WTC11 (cell line): ENCODE data around the gene C1QL2.

ENCODE experiments used
- CREB1 ChIP-seq: sonication (generic); formaldehyde crosslinking; IDR thresholded peaks from 2 replicates; pipeline ENCODE4 v1.8.0; 2023; ENCODE audit warnings: mild to moderate bottlenecking, missing genetic modification reagents
- NFYB ChIP-seq: sonication (generic); formaldehyde crosslinking; conservative IDR thresholded peaks from 2 replicates; pipeline ENCODE4 v1.8.0; 2022; ENCODE audit warnings: low read depth, missing genetic modification reagents
- NR3C1 ChIP-seq: sonication (generic); formaldehyde crosslinking; conservative IDR thresholded peaks from 2 replicates; pipeline ENCODE4 v1.8.1; 2023; ENCODE audit warnings: low read depth, mild to moderate bottlenecking, missing genetic modification reagents
- SP1 ChIP-seq: sonication (generic); formaldehyde crosslinking; conservative IDR thresholded peaks from 2 replicates; pipeline ENCODE4 v1.8.1; 2022; ENCODE audit warnings: missing genetic modification reagents
- ZNF138 ChIP-seq: sonication (generic); formaldehyde crosslinking; conservative IDR thresholded peaks from 2 replicates; pipeline ENCODE4 v1.8.1; 2022; ENCODE audit warnings: mild to moderate bottlenecking, moderate library complexity, missing genetic modification reagents
- ZNF263 ChIP-seq: sonication (generic); formaldehyde crosslinking; IDR thresholded peaks from 2 replicates; pipeline ENCODE4 v1.8.1; 2022; ENCODE audit warnings: low read depth, mild to moderate bottlenecking, moderate library complexity, missing genetic modification reagents
- TF ChIP-seq, protein P1 (sequence below): fragments of 200-600 bp; IDR thresholded peaks from 2 replicates; pipeline ENCODE4 v1.8.0; 2022; ENCODE audit warnings: antibody characterized with exemption
- TF ChIP-seq, protein P2 (sequence below): fragments of 250-450 bp; sonication (Bioruptor Pico); IDR thresholded peaks from 2 replicates; pipeline ENCODE4 v1.9.0; 2021; ENCODE audit warnings: mild to moderate bottlenecking
- TF ChIP-seq, protein P3 (sequence below): sonication (generic); formaldehyde crosslinking; IDR thresholded peaks from 2 replicates; pipeline ENCODE4 v1.8.1; 2022; ENCODE audit warnings: low read depth, mild to moderate bottlenecking, moderate library complexity, missing genetic modification reagents, borderline replicate concordance
- TF ChIP-seq, protein P4 (sequence below): sonication (generic); formaldehyde crosslinking; IDR thresholded peaks from 2 replicates; pipeline ENCODE4 v1.8.1; 2023; ENCODE audit warnings: mild to moderate bottlenecking, missing genetic modification reagents, moderate library complexity
- TF ChIP-seq, protein P5 (sequence below): sonication (generic); formaldehyde crosslinking; conservative IDR thresholded peaks from 2 replicates; pipeline ENCODE4 v1.8.1; 2022; ENCODE audit warnings: mild to moderate bottlenecking, missing genetic modification reagents
- TF ChIP-seq, protein P6 (sequence below): sonication (generic); formaldehyde crosslinking; IDR thresholded peaks from 2 replicates; pipeline ENCODE4 v1.8.1; 2022; ENCODE audit warnings: mild to moderate bottlenecking, moderate library complexity, missing genetic modification reagents

DNA sequence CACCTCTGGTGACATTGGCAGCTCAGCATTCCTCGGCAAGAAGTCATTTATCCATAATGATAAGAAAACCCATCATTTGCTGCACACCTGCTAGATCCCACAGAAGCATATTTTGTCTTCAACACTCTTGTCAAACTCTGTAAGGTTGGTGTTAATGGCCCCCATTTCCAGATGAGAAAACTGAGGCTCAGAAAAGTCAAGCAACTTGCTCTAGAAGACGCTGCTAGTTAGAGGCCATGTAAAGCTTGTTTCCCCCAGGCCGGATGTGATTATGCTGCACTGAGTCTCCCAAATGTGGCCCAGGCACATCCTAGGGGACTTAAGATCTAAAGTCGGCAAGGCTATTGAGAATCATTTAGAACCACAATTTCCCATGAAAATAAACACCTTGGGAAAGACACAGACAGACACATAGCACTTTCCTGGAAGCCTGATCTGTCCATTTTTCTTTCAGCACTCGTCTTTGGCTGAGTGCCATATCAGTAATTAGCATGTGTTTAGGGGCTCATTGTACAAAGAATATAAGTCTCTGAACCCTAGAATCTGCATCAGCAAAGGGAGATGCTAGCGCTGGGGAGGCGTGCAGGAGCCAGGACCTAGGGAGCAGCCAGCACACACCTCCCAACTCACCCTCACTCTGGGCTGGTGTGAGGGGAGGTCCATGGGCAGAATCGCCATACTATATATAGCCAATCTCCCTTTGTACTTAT is 39.3 kb downstream of the C1QL2 start:
- TF ChIP-seq, protein P1, sequence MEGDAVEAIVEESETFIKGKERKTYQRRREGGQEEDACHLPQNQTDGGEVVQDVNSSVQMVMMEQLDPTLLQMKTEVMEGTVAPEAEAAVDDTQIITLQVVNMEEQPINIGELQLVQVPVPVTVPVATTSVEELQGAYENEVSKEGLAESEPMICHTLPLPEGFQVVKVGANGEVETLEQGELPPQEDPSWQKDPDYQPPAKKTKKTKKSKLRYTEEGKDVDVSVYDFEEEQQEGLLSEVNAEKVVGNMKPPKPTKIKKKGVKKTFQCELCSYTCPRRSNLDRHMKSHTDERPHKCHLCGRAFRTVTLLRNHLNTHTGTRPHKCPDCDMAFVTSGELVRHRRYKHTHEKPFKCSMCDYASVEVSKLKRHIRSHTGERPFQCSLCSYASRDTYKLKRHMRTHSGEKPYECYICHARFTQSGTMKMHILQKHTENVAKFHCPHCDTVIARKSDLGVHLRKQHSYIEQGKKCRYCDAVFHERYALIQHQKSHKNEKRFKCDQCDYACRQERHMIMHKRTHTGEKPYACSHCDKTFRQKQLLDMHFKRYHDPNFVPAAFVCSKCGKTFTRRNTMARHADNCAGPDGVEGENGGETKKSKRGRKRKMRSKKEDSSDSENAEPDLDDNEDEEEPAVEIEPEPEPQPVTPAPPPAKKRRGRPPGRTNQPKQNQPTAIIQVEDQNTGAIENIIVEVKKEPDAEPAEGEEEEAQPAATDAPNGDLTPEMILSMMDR, result no peak
- TF ChIP-seq ZNF138 (no peak), NR3C1 (CRISPR knock-in tag) (no peak), ZNF263 (no peak), NFYB (CRISPR knock-in tag) (no peak), SP1 (CRISPR knock-in tag) (no peak), CREB1 (CRISPR knock-in tag) (no peak)
- TF ChIP-seq, protein P2, sequence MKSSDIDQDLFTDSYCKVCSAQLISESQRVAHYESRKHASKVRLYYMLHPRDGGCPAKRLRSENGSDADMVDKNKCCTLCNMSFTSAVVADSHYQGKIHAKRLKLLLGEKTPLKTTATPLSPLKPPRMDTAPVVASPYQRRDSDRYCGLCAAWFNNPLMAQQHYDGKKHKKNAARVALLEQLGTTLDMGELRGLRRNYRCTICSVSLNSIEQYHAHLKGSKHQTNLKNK (CRISPR knock-in tag), result no peak
- TF ChIP-seq, protein P3, sequence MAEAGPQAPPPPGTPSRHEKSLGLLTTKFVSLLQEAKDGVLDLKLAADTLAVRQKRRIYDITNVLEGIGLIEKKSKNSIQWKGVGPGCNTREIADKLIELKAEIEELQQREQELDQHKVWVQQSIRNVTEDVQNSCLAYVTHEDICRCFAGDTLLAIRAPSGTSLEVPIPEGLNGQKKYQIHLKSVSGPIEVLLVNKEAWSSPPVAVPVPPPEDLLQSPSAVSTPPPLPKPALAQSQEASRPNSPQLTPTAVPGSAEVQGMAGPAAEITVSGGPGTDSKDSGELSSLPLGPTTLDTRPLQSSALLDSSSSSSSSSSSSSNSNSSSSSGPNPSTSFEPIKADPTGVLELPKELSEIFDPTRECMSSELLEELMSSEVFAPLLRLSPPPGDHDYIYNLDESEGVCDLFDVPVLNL (CRISPR knock-in tag), result no peak
- TF ChIP-seq, protein P4, sequence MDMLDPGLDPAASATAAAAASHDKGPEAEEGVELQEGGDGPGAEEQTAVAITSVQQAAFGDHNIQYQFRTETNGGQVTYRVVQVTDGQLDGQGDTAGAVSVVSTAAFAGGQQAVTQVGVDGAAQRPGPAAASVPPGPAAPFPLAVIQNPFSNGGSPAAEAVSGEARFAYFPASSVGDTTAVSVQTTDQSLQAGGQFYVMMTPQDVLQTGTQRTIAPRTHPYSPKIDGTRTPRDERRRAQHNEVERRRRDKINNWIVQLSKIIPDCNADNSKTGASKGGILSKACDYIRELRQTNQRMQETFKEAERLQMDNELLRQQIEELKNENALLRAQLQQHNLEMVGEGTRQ, result no peak
- TF ChIP-seq, protein P5, sequence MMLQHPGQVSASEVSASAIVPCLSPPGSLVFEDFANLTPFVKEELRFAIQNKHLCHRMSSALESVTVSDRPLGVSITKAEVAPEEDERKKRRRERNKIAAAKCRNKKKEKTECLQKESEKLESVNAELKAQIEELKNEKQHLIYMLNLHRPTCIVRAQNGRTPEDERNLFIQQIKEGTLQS (CRISPR knock-in tag), result no peak
- TF ChIP-seq, protein P6, sequence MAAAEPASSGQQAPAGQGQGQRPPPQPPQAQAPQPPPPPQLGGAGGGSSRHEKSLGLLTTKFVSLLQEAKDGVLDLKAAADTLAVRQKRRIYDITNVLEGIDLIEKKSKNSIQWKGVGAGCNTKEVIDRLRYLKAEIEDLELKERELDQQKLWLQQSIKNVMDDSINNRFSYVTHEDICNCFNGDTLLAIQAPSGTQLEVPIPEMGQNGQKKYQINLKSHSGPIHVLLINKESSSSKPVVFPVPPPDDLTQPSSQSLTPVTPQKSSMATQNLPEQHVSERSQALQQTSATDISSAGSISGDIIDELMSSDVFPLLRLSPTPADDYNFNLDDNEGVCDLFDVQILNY (CRISPR knock-in tag), result no peak
